Activated CD8-positive, alpha-beta memory T cell treated with anti-CD3 and anti-CD28 coated beads for 1 hour (primary cell): Measurements from ENCODE around the gene GDPGP1.

ENCODE experiments used
- DNase-seq, 2 donors: peaks; one replicate each; pipeline ENCODE4 v3.0.0-alpha.2; 2020; ENCODE audit warnings: low read depth in 1 of 2; ENCODE audit errors: extremely low read depth in 1 of 2

The GDPGP1 gene

DNA sequence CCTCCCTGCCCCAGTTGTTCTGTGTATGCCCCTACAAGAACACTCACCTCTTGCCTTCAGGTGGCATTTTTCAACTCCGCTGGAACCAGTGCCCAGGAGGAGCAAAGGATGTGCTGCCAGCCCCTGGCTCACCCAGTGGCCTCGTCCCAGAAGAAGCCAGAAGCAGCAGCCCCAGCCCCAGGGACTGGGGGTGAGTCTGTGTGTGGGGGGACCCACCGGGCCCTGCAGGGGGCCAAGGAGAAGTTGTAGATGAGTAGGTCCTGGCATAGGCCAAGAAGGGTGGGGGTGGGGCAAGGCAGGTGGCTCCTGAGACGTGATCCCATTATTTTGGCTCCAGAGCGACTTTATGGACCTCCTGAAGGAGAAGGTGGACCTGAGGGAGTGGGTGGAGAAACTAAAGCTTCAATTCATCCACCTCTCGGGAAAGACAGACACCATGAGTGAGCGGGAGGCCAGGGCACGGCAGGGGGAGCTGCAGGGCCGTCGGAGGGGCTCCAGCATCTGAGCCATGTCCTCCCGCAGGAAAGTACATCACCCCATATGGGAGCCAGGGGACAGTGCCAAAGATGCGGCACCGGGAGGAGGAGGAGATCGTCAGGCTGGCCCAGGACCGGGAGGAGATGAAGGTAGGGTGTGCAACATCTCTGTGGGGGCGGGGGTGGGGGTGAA is 60.7 kb downstream of the GDPGP1 start:
- no peak for DNase-seq

DNA sequence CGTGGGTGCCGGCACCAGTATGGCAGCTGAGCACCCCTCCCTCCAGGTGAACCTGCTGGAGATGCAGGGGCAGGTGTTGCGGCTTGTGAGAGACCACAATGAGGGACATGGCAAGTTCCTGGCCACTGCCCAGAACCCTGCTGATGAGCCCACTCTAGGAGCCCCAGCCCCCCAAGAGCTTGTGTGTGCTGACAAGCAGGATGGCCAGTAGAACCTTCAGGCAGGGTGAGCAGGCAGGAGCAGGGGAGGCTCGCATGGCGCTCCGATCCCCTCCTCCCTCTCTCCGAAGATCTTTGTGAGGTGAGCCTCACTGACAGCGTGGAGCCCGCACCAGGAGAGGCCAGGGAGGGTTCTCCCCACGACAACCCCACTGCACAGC is 61.2 kb downstream of the GDPGP1 start:
- DNase-seq = no peak
